Spleen (tissue), 11 donors: Measurements from ENCODE around the gene KIZ. TPM values are rescaled to one million over a fixed set of nuclear protein-coding genes. Genes with fewer than 3 reads are reported as not detected.

Experiments used
- DNase-seq: peaks from one replicate; pipeline ENCODE4 v3.0.0-alpha.2; 2020
- H3K27ac ChIP-seq, 8 donors: fragments of 200-600 bp; sonication (generic) in 7 of 8; 1 replicate in 4 of 8; 2 replicates in 4 of 8; pipeline versions ENCODE4 v1.5.0 to v1.8.0; 2016 to 2021; ENCODE audit warnings: inconsistent platforms in 4 of 8, mild to moderate bottlenecking in 4 of 8, moderate library complexity in 1 of 8
- H3K27me3 ChIP-seq, 7 donors: fragments of 200-600 bp; sonication (generic) in 6 of 7; replicated peaks in 1 of 7; 1 replicate in 4 of 7; 2 replicates in 3 of 7; pipeline versions ENCODE4 v1.5.0 to v1.8.0; 2016 to 2021; ENCODE audit warnings: inconsistent platforms in 3 of 7, mild to moderate bottlenecking in 1 of 7
- H3K36me3 ChIP-seq, 6 donors: fragments of 200-600 bp; sonication (generic) in 5 of 6; 1 replicate in 4 of 6; 2 replicates in 2 of 6; pipeline versions ENCODE4 v1.5.0 to v1.8.0; 2016 to 2021; ENCODE audit warnings: inconsistent platforms in 2 of 6
- H3K4me1 ChIP-seq, 6 donors: fragments of 200-600 bp; sonication (generic) in 5 of 6; 1 replicate in 3 of 6; 2 replicates in 3 of 6; pipeline versions ENCODE4 v1.5.0 to v1.8.0; 2016 to 2021; ENCODE audit warnings: inconsistent platforms in 3 of 6
- H3K4me3 ChIP-seq, 8 donors: fragments of 200-600 bp; sonication (generic) in 7 of 8; 1 replicate in 4 of 8; 2 replicates in 4 of 8; pipeline versions ENCODE4 v1.5.0 to v1.8.0; 2016 to 2021; ENCODE audit warnings: inconsistent platforms in 4 of 8, mild to moderate bottlenecking in 4 of 8, moderate library complexity in 2 of 8
- H3K9me3 ChIP-seq, 8 donors: fragments of 200-600 bp; sonication (generic) in 7 of 8; 1 replicate in 4 of 8; 2 replicates in 4 of 8; pipeline versions ENCODE4 v1.5.0 to v1.8.0; 2016 to 2021; ENCODE audit warnings: inconsistent platforms in 4 of 8
- POLR2A ChIP-seq, 3 donors: fragments of 450-650 bp; IDR thresholded peaks; one replicate each; pipeline ENCODE4 v1.5.1; 2017; ENCODE audit warnings: antibody characterized with exemption in 3 of 3, mild to moderate bottlenecking in 1 of 3
- POLR2AphosphoS5 ChIP-seq, 3 donors: sonication (generic); formaldehyde crosslinking; IDR thresholded peaks; one replicate each; pipeline ENCODE4 v1.5.1; 2017; ENCODE audit warnings: antibody characterized with exemption in 3 of 3
- WGBS, 5 donors: extraction: QIAGEN DNeasy Blood & Tissue Kit in 3 of 5; methylation state at CpG; one replicate each; pipeline versions ENCODE4 v1.1.5 to v1.1.7; 2013 to 2018; 5-methylcytosine and 5-hydroxymethylcytosine counted together
- intact Hi-C: fragments of 100-400 bp; cut with DNase I; formaldehyde crosslinking; loops from one replicate; pipeline ENCODE4 v1.15.0; 2023; ENCODE audit warnings: low total_unique reads
- polyA plus RNA-seq, 3 donors: library from polyadenylated mRNA; stranded (reverse); fragments of 200-250 nt; gene quantifications; one replicate each; pipeline ENCODE4 v1.2.1, GENCODE V29; 2013
- total RNA-seq, 7 donors: library from RNA; depleted of rRNA in 3 of 7; stranded (reverse); fragments of >200 nt in 3 of 7; fragmentation: NEBNext Ultra II Directional in 4 of 7; extraction: Animal tissue kit (Norgen Biotek cat#: 25700) in 4 of 7; gene quantifications; one replicate each; pipeline versions ENCODE4 v1.1.0 to v1.2.1, GENCODE V29; 2016 to 2021
- TF ChIP-seq, protein P1 (sequence below), 11 experiments: fragments of 200-600 bp in 7 of 11; fragments of 450-650 bp in 4 of 11; sonication (generic) in 4 of 11; IDR thresholded peaks in 8 of 11; conservative IDR thresholded peaks in 3 of 11; 1 replicate in 7 of 11; 2 replicates in 4 of 11; pipeline versions ENCODE4 v1.4.0 to v1.8.0; 2016 to 2021; ENCODE audit warnings: antibody characterized with exemption in 11 of 11, inconsistent platforms in 4 of 11, mild to moderate bottlenecking in 1 of 11
- donor health status: healthy with polysubstance abuse.
- donor health status: DM: no; HTN: no; CAD: no; lungs with moderate emphysema.
- donor health status: DM: no; HTN: no; CAD: no.
- donor health status: Bipolar disorder and iron deficiency.
- donor health status: healthy.
- donor health status: DM: no; HTN: no; CAD: no.
- donor health status: DM: yes; HTN: yes; CAD: no.

KIZ gene
- total and polyA plus RNA-seq, 10 donors: 9.5 to 57.9 (median 20.2) TPM

DNA sequence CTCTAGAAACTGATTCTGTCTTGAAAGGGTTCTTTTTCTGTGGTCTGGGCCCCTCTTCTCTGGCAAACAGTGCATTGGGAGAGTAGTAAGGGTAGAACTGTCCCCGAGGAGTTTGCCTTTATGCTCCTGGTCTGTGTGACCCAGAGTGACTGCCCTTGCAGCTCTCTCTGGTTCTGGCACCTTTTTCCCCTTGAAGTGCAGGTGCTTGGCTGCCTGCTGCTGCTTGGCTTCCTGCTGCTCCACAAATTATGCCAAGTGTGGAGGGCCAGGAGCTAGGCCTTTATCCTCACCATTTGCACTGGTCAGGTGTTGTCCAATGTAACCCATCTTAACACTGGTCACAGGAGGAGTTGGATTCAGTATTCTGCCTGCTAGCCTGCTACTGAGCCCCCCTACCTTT, 11.2 kb downstream of the KIZ start:
- intact Hi-C loops: no loop called here
- no peak for DNase-seq
- WGBS, 5 donors: 50 to 95% (median 78%) methylated on average over 1 of the region's 1 CpG

DNA sequence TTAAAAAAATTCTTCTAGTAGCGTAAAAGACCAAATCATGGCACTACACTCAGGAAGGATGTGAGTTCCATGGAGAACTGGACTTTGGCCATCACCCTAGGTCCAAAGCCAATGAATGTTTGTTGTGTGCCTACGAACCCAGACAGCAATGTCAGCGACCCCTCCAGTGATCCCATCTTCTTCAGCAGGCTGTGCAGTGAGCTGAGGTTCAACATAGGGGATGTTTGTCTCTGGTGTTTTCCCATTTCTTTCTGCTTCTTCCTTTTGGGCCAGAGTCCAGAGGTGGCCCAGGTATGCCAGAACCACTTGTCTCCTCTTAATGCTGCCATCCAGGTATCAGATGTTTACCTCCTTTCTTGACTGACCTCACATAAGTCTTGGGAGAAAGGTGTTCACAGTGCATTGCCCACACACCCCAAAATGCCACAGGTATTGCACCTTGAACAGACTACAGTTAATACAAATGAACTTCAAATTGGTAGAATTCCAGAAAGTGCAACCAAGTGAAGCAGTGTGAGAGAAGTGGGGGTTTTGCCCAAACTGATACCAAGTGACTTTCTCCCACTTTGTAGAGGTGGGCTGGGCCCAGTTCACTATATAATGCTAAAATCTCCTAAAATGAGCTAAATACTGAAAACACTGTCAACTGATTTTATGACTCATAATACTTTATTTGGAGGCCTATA, 14.1 kb downstream of the KIZ start:
- 54 to 94% (median 79%) methylated on average over 3 of the region's 3 CpGs for WGBS, 5 donors
- intact Hi-C loops: no loop called here
- no peaks in the 10 kb centered on the region for H3K4me1 ChIP-seq
- no peak overlapping the region for H3K4me3 ChIP-seq
- peaks cover 0 to 67% (median 12%) of the 10 kb centered on the region in 6 donors for H3K36me3 ChIP-seq
- no peak for DNase-seq
- TF ChIP-seq, protein P1, sequence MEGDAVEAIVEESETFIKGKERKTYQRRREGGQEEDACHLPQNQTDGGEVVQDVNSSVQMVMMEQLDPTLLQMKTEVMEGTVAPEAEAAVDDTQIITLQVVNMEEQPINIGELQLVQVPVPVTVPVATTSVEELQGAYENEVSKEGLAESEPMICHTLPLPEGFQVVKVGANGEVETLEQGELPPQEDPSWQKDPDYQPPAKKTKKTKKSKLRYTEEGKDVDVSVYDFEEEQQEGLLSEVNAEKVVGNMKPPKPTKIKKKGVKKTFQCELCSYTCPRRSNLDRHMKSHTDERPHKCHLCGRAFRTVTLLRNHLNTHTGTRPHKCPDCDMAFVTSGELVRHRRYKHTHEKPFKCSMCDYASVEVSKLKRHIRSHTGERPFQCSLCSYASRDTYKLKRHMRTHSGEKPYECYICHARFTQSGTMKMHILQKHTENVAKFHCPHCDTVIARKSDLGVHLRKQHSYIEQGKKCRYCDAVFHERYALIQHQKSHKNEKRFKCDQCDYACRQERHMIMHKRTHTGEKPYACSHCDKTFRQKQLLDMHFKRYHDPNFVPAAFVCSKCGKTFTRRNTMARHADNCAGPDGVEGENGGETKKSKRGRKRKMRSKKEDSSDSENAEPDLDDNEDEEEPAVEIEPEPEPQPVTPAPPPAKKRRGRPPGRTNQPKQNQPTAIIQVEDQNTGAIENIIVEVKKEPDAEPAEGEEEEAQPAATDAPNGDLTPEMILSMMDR (IDR thresholded peaks at IDR 0.05 in 8 of 11, conservative IDR thresholded peaks at IDR 0.05 in 3 of 11): no peak
- TF ChIP-seq POLR2AphosphoS5 (IDR thresholded peaks at IDR 0.05): no peak
- no peak for TF ChIP-seq POLR2A (IDR thresholded peaks at IDR 0.05)
- H3K27me3 ChIP-seq: no peaks in the 10 kb centered on the region
- no peak overlapping the region for H3K27ac ChIP-seq
- no peaks in the 10 kb centered on the region for H3K9me3 ChIP-seq

More for the DNA sequence above, 11.2 kb downstream of the KIZ start:
- Histone ChIP-seq H3K36me3 (peaks cover 3 to 91% (median 19%) of the 10 kb centered on the region in 6 donors), H3K27ac (no peak overlapping the region), H3K4me1 (no peaks in the 10 kb centered on the region), H3K9me3 (no peaks in the 10 kb centered on the region), H3K4me3 (no peak overlapping the region), H3K27me3 (no peaks in the 10 kb centered on the region)
- TF ChIP-seq POLR2A (IDR thresholded peaks at IDR 0.05): no peak
- TF ChIP-seq POLR2AphosphoS5 (IDR thresholded peaks at IDR 0.05): no peak
- TF ChIP-seq, protein P1 (IDR thresholded peaks at IDR 0.05 in 8 of 11, conservative IDR thresholded peaks at IDR 0.05 in 3 of 11): no peak

DNA sequence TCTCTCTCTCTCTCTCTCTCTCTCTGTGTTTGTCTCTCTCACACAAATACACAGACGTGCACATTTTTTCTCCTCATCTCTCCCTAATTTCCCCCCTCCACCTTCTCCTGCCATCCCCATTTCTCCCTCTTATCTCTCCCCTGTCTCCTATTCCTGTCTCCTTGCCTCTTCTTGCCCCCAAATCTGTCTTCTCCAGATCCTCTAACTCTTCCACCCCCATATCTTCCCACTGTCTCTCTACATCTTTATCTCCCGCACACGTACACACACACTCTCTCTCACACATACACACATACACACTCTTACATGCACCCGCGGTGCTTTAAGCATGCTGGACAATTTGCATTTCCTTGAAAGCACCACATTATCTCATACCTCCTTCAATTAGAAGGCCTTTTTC, 15.9 kb downstream of the KIZ start:
- Histone ChIP-seq H3K4me1 (no peaks in the 10 kb centered on the region), H3K36me3 (peaks cover 0 to 61% (median 7%) of the 10 kb centered on the region in 6 donors), H3K27me3 (no peaks in the 10 kb centered on the region), H3K4me3 (no peak overlapping the region), H3K9me3 (no peaks in the 10 kb centered on the region), H3K27ac (no peak overlapping the region)
- no peak for DNase-seq
- intact Hi-C loops: no loop called here
- WGBS, 5 donors: 87 to 96% (median 92%) methylated on average over 5 of the region's 5 CpGs
- no peak for TF ChIP-seq POLR2A (IDR thresholded peaks at IDR 0.05)
- TF ChIP-seq, protein P1 (IDR thresholded peaks at IDR 0.05 in 8 of 11, conservative IDR thresholded peaks at IDR 0.05 in 3 of 11): no peak
- no peak for TF ChIP-seq POLR2AphosphoS5 (IDR thresholded peaks at IDR 0.05)

DNA sequence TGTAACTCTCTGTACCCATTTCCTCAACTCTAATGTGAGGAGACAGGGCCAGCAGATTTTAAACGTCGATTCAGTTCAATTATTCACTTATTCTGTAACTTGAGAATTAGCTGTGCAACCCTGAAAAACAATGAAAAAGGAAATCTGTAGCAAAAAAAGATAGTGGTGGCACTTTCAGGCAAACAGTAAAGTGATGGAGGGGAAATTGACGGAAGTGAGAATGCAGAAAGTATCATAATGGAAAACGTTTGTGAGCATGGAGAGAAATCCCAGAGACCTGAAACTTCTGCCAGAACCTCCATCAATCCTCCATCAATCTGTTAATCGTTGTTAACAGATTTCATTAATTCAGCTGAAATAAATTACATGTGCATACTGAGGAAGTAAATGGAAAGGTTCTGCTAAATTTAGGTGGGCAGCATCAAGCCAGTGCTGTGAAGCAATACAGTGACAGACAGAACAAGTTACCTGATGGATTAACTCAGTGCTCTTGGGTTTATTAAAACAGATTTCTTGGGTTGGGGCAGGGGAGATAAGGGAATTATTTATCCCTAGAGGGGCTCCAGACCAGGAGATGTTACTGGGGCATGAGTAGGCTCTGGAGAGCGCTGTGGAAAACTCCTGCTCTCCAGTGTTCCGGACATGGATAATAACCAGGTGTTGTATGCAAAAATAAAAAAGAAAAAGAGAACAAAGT, 17.5 kb downstream of the KIZ start:
- Histone ChIP-seq H3K9me3 (no peaks in the 10 kb centered on the region), H3K27me3 (no peaks in the 10 kb centered on the region), H3K36me3 (peaks cover 0 to 59% (median 8%) of the 10 kb centered on the region in 6 donors), H3K4me1 (no peaks in the 10 kb centered on the region), H3K27ac (no peak overlapping the region), H3K4me3 (no peak overlapping the region)
- DNase-seq: no peak
- WGBS, 5 donors: 89 to 93% (median 90%) methylated on average over 7 of the region's 7 CpGs
- TF ChIP-seq POLR2A (IDR thresholded peaks at IDR 0.05) (no peak), POLR2AphosphoS5 (IDR thresholded peaks at IDR 0.05) (no peak)
- TF ChIP-seq, protein P1 (IDR thresholded peaks at IDR 0.05 in 8 of 11, conservative IDR thresholded peaks at IDR 0.05 in 3 of 11): no peak
- intact Hi-C loops: no loop called here
